NCI-H1048 (cell line): ENCODE results near the gene TOR2A.

Experiments
- DNase-seq: peaks from one replicate; lab custom pipeline; 2025; lab: John Stamatoyannopoulos, UW

The TOR2A gene

DNA sequence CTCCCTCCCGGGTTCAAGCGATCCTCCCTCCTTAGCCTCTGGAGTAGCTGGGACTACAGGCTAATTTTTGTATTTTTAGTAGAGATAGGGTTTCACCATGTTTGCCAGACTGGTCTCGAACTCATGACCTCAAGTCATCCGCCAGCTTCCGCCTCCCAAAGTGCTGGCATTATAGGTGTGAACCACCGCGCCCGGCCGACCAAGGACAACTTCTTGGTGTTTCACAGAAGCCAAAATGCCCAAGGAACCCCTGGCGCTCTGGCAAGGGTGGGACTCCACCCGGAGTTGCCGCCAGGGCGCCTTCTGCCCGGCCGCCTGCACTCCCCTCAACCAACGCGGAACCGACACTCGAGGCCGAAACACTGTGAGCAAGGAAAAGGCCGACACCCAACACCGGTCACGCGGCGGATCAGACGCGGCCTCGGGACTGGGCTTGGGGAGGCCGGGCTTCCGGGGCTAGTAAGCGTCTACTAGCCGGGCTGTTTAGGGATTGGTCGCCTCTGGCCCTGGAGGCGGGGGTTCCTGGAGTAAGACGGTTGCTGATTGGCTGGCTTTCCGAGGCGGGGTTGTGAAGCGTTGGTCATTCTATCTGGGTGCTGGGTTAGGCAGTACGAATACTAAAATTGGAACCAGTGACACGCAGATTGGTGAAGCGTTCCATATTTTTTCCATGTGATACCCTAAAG, 36.0 kb downstream of the TOR2A start:
- DNase-seq: no peak

DNA sequence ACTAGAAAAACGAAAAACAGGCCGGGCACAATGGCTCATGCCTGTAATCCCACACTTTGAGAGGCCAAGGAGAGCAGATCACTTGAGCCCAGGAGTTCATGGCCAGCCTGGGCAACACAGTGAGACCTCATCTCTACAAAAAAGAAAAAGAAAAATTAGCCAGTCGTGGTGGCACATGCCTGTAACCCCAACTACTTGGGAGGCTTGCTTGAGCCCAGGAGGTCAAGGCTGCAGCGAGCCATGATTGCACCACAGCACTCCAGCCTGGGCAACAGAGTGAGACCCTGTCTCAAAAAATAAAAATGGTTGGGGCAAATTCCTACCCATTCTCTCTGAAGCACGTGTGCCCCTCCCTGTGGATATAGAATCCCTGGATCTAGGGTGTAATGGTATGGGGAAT, 36.7 kb downstream of the TOR2A start:
- no peak for DNase-seq

DNA sequence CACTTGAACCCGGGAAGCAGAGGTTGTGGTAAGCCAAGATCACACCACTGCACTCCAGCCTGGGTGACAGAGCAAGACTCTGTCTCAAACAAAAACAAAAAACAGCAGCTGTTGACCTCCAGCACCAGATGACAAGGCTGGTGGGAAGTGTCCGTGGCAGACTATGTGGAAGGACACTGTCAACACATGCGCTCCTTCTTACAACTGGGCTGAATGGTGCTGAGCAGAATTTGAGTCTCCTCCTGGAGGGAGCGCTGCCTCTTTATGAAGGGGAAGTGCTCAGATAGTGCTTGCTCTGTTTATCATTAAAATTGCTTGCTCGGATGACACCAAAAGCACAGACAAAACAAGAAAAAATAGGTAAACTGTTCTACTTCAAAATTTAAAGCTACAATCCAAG, 37.5 kb downstream of the TOR2A start:
- no peak for DNase-seq

DNA sequence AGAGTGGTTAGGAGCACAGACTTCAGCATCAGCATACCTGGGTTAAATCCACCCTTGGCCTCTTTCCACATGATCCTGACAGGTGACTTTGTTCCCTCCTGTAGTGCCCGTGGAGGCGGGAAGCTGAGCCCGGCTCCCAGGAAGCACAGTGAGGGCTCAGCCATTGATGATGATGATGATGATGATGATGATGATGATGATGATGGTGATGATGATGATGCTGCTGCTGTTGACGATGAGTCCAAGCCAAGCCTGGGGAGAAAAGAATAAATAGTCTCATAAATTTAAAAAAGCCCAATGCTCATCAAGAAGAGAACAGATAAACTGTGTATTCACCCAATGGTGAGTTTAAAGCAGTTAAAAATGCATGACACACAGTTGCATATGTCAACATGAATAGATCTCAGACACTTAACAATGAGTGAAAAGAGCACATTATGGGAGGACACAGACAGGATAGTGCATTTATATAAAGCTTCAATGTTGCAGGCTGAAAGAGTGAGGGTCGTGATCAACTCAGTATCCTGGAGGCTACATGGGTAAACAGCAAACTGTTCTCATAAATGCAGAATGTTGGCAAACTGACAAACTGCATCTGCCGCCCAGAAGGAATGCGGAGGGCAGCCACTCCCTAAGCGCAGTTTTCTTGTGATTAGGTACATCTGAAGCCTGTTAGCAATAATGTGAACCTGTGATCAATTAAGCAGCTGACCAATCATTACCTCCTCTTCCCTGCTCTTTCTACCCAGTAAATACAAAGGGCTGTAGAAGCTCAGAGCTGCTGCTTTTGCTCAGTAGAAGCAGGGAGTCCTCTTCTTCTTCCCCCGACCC, 40.0 kb downstream of the TOR2A start:
- no peak for DNase-seq

DNA sequence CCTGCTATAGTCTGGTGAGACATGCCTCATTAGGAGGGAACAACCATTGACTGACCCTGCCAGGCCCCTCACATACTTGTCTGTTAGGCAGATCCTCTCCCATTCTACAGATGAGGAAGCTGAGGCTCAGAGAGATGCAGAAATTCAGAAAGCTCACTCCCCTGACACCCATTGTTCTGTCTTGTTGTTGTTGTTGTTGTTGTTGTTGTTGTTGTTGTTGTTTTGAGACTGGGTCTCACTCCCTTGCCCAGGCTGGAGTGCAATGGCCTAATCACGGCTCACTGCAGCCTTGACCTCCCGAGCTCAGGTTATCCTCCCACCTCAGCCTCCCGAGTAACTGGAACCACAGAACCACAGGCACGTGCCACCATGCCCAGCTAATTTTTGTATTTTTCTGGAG, 41.4 kb downstream of the TOR2A start:
- no peak for DNase-seq

DNA sequence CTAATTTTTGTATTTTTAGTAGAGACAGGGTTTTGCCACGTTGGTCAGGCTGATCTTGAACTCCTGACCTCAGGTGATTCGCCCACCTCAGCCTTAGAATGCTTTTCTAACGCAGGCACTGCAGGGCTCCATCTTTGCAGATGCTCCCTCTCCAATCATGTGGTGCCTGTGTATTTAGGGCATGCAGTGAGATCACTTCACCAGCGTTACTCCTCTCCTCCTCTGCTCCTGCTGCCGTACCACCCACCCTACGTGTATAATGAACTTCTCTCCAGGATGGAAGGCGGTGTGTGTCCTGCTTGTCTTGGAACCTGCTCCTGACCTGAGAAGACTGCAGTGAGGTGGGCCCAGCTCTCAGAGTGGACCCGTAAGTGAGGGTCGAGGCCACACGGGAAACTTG, 42.0 kb downstream of the TOR2A start:
- no peak for DNase-seq

DNA sequence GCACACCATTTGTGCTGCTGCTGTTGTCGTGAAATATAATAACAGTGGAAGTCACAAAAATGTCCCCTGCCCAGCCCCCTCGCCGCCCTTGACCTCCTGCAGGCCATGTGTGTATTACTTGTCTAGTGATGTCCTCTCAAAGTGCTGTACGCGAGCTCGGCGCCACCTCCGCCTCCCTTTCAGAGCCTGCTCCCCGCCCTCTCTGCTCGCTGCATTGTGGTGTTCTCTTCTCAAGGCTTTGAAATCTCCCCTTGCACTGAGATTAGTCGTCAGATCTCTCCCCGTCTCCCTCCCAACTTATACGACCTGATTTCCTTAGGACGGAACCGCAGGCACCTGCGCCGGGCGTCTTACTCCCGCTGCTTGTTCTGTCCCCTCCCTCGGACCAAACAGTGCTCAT, 43.0 kb downstream of the TOR2A start:
- DNase-seq: no peak

DNA sequence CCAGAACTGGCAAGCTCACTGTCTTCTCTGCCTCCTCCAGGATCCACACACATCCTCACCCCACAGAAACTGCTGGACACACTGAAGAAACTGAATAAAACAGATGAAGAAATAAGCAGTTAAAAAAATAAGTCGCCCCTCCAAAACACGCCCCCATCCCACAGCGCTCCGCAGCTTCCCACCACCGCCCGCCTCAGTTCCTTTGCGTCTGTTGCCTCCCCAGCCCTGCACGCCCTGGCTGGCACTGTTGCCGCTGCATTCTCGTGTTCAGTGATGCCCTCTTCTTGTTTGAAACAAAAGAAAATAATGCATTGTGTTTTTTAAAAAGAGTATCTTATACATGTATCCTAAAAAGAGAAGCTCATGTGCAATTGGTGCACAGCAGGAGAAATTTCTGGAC, 44.4 kb downstream of the TOR2A start:
- no peak for DNase-seq

DNA sequence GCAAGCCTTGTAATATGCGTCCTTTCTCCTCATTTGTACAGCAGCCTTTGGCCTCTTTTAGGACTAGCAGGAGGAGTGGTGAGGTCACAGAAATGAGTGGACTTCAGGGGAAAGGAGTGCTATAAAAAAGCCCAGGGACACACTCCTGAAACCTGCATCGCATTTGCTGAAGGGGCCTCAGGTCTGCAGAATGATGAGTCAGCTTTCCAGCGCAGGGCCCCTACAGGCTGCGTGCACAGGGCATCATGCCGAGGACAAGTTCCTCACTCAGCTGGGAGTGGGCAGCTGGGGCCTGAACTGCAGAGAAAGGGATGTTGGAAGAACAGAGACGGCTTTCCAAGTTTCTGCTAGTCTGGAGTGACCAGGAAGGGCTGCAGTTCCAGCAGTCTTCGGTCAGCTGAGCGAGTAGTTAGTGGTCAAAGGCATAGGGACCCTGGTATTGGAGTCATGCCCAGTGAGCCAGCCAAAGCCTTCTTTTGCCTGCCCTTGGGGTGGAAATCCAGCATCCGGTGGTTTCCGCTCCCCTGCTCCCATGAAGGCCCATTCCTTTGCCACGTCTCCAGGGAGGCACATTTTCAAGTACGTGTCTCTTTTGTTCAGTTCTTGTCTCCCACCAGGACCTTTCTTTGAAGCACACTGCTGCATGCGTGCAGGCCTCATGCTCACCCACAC, 45.6 kb downstream of the TOR2A start:
- no peak for DNase-seq

DNA sequence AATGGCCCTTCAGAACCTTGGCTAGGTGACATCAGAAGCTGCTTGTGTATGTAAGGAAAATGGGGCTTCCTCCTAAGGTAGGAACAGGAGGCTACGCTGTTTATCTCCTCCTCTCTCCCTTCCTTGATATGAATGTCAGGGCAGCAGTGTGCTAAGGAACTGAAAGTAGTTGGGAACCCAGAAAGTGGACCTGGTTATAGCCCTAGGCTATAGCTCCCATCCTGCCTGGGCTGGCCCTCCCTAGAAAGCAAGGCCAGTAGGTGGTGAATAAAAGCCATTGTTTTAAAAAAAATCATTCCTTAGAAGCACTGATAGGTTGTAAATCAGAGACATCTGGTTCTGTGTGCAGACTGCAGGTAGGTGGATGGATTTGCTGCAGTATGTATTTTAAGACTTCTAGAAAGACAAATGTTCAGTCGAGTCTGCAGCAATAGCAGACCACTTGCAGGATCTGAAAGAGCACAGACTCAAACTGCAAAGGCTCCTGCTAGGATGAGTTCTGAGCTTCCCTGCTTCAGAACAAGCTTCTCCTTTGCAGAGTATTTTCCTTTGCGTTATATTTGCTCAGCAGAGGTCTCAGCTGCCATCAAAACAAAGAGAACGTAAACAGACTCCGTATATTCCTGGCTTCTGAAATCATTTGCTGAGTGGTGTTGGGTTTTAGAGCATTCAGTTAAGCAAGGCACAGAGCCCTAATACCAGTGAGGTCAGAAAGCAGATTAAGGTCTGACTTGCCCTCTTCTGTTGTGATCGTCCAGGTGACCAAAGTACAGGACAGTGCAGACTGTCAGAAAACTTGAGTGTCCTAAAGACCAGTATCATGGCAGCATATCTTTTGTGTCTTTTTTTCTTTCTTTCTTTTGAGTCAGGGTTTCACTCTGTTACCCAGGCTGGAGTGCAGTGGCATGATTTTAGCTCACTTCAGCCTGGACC, 48.4 kb downstream of the TOR2A start:
- no peak for DNase-seq

DNA sequence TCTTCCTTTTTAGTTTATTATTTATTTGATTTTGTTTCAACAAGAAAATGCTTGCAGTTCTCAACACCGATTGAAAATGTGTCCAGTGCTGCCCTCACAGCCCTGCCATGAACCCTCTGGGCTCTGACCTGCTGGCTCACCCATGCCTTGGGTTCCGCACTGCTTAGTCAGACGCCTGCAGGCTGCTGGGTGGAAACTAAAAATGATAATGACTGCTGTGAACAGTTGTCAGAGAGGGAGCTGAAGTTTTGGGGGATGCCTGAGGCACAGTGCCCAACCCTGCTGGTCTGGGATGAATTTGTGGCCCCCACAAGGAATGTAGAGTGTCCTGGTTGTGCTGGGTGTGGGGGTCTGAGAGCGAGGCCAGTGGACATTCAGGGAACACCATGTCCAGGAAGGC, 50.5 kb downstream of the TOR2A start:
- DNase-seq: no peak

DNA sequence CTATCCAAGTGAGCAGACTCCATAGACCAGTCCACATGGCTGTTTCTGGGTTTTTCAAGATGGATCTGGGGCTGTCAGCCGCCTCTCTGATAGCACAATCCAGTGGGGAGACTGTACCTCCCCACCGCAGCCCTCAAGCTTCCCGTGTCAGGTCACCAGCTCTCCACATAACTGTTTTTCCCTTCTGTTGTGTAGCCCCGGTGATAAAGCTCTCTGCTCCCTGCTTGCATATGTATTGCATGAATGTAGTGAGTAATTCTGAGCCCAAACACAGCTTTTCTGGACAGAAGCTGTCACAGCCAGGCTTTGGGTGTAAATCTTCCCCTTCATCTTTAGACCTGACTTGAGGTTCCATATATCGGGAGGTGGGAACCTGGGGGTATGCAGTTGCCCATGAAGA, 51.4 kb downstream of the TOR2A start:
- DNase-seq: no peak

DNA sequence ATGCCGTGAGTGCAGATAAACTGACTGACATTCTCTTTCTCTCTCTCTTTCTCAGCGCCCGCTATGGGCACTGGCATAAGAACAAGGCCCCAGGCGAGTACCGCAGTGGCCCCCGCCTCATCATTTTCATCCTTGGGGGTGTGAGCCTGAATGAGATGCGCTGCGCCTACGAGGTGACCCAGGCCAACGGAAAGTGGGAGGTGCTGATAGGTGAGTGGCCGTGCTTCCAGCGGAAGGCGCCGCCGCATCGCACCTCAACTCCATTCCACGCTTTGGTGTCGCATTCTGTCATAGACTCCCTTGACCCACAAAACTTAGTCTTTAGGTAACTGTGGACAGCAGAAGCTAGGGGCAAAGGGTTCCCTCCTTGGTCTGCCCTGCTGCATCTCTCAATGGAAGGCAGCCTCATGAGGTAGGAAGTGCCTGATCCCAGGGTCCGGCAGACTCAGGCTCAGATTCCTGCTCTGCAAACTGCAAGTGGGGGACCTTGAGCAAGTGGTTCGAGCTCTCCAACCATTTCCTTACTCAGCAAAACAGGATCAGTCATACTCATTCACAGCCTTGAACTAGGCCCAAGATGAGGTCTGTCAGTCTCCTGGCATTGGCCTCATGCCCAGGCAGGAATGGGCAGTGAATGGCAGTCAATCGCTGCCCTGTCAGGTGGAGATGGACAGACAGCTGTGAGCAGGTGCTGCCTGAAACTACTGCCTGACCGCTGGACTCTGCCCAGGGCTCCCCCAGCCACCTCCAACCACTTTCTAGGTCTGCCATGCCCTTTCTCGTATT, 52.5 kb downstream of the TOR2A start:
- DNase-seq: no peak
